AML-193 (cell line): ENCODE results near the gene VWCE.

Experiments
- DNase-seq, 2 experiments: peaks; one replicate each; lab custom pipeline; 2025; lab: John Stamatoyannopoulos, UW

The VWCE gene

GRCh38 chr11:61294717-61295595, at the start of gene VWCE:
VWCE (minus strand) TSS chr11:61295316; CDS start chr11:61295037, 279 bp downstream.
- peak; percentile 22 to 30 for DNase-seq

DNA sequence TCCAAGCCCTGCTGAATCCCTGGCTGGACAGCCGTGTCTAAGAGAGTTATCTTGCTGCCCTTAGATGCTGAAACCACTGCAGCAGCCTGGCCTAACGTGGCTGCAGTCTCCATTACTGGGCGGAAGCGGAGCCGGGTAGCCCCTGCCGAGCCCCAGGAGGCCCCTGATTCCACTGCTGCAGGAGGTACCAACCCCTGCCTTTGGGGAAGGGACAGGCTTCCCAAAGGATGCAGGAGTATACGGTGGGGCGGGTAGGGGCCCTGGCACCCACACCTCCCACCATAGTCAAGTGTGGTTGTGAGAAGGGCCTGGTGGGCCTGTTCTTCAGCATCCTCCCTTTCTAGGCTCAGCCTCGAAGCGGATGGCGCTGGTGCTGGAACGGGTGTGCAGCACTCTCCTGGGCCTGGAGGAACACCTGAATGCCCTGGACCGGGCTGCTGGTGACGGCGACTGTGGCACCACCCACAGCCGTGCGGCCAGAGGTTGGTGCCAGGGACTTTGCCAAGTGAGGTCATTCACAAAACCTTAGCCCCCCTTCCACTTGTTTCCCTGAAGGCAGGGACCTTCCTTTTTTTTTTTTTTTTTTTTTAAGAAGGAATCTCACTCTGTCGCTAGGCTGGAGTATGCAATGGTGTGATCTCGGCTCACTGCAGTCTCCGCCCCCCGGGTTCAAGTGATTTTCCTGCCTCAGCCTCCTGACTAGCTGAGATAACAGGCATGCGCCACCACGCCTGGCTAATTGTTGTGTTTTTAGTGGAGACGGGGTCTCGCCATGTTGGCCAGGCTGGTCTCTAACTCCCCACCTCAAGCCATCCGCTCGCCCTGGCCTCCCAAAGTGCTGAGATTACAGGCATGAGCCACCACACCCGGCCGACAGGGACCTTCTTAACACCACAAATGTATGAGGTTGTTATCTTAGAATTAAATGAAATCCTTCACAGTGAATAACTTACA, 49.0 kb upstream of the VWCE start:
- no peak for DNase-seq

GRCh38 chr11:61342207-61342803, 47.2 kb upstream of the VWCE start:
- DNase-seq = no peak

- DNase-seq = no peak
Measured at GRCh38 chr11:61341706-61342105, 46.6 kb upstream of the VWCE start.

DNA sequence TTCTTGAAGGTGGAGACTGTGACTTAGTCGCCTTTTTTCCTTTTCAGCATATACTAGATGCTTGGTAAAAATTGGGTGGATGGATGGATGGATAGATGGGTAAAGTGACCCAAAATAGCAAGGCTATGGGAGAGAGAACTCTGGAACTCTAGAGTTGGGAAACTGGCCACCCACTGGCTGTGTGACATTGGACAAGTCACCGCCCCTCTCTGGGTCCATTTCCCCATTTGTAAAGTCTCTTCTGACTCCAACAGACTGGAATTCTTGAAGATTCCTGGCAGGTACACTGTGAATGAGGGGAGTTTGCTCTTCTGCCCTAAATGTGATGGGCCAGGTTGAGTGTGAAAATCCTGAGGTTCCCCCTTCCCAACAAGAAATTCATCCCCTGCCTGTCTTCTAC, 45.9 kb upstream of the VWCE start:
- no peak for DNase-seq

DNA sequence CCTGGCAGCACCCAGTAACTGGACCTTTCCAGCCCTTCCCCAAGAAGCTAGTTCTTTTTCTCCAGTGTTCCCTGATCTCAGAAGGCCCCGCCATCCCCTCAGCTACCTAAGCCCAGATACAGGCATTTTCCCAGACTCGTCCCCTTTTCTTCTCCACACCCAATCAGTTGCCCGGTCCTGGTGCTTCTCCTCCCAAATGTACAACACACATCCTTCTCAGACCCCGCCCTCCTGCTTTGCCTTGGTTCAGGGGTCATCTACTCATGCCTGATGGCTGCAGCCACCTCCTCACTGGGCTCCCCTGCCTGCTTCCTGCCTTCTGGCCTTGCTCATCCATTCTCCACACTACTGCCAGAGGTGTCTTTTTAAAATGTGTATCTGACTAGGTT, 44.4 kb upstream of the VWCE start:
- no peak for DNase-seq

DNA sequence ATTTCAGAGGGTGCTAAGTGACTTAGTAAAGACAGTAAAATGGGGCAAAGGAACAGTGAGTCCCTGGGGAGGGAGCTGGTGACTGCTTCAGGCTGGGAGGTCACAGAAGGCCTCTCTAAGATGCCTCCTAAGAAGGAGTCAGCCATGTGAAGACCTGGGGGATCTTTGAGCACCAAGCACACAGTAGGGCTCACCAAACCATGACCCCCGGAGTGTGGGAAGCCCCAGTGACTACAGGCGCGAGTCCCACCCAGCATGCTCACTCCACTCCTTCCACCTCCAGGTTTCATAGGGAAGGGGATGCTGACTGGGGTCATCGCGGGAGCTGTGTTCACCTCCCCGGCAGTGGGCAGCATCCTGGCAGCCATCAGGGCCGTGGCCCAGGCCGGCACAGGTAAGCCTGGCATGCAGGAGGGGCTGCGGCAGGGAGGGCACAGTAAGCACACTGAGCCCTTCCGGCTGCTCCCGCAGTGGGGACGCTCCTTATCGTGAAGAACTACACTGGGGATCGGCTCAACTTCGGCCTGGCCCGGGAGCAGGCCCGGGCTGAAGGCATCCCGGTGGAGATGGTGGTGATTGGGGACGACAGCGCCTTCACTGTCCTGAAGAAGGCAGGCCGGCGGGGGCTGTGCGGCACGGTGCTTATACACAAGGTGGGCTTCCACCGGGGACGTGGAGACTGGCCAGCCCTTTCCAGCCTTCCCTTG, 43.8 kb upstream of the VWCE start:
- no peak for DNase-seq

DNA sequence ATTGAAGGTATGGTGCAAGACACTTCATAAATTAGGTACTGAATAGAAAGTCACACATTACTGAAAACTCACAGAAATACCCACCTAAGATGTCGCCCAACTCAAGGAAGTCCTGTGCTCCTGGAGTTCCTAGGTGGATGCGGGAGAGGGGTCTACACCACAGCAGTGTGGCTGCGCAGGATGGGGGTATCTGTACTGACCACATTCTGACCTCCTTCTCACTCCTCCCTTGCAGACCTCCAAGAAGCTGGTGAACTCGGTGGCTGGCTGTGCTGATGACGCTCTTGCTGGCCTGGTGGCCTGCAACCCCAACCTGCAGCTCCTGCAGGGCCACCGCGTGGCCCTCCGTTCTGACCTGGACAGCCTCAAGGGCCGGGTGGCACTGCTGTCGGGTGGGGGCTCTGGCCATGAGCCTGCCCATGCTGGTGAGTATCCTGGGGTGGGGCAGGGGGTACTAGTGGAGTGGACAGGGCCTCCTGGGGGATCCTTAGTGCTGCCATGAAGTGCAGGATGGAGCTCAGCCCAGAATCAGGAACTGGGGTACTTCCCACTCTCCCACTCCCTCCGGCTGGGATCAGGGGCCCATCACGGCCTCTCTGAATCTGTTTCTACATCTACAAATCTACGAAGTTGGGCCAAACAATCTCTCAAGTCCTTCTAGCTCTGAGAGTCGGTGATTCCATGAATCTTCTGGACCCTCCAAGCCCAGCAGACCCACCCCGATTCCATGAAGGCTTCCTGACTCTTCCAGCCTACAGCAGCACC, 42.8 kb upstream of the VWCE start:
- no peak for DNase-seq

DNA sequence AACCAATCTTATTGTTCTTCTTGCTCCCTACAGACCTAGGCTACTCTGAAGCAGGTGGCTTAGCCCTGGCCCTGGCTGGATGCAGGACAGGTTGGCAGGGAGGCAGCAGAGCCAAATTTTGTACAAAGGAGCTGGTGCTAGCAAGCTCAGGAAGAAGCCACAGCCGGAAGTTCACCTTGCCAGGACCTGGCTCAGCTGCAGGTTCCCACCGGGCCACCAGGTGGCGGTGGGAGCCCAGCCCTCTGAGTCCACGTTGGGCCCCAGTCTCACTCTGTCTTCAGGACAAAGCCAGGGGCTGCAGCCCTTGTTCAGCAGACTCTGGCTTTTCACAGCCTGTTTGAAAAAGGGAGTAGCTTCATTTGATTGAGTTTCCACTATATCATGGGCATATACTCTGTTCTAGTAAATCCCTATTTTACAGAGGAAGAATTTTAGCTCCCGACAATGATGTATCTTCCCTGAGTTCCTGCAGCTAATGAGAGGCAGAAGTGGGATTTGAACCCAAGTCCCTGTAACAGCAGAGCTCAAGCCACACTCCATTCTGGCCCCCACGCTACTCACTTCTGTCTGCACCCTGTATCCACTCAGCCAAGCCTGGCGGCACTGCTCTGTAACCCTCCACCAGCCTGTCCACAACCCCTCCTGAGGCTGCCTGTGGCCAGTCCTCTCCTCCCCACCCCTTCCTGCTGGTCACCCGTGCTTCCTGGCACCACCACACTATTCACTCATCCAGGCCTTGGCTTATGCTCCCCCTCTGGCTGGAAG, 41.2 kb upstream of the VWCE start:
- peak; percentile 61 to 65 for DNase-seq

GRCh38 chr11:61335355-61335710, 40.2 kb upstream of the VWCE start:
- no peak for DNase-seq

DNA sequence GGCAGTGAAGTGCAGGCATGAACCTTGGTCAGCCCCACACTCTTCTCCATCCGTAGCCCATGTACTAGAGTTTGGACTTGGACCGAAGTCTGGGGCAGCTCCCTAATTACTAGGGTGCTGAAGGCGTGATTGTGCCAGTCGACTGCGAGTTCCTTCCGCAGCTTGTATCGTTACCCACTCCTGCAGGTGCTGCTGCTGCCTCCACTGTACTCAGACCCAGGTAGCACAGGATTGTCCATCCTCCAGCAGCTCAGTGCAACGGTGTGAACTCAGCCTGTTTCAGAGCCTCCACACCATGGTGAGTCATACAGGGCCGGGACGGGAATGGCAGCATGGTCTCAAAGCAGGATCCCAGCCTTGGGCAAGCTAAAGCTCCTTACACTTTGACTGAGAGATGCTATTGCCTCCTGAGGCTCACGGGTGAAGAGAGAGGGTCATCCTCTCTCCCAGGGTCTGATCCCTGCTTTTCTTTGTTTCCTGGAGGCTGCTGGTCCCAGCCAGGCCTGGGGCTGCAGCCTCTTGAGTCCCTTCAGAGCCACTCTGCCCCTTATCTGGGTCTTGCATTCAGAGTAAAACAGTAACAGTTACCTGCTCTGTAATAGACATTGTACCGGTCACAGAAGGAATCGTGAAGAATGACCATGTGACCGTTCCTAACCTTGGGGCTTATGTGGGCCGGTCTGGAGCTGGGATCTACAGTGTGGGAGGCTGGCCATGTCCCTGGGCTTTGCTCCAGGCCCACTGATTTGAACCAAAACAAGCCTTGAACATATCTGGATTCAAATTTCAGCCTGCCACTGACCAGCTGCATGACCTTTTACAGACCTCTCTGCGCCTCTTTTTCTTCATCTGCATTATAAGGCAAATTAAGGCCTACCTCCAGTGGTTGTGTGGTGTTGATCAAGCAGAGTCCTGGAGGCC, 39.6 kb upstream of the VWCE start:
- no peak for DNase-seq

- no peak for DNase-seq
Measured at GRCh38 chr11:61333550-61334433, 38.7 kb upstream of the VWCE start.

- DNase-seq = peak; percentile 70 to 78
Measured at GRCh38 chr11:61332797-61333549, 37.9 kb upstream of the VWCE start, which contains the start of the genes DDB1 and TKFC. DDB1 (minus strand) TSS chr11:61333105; CDS start chr11:61332968, 137 bp downstream. TKFC (plus strand) TSS chr11:61333228; CDS start chr11:61334729, 1,501 bp downstream.

DNA sequence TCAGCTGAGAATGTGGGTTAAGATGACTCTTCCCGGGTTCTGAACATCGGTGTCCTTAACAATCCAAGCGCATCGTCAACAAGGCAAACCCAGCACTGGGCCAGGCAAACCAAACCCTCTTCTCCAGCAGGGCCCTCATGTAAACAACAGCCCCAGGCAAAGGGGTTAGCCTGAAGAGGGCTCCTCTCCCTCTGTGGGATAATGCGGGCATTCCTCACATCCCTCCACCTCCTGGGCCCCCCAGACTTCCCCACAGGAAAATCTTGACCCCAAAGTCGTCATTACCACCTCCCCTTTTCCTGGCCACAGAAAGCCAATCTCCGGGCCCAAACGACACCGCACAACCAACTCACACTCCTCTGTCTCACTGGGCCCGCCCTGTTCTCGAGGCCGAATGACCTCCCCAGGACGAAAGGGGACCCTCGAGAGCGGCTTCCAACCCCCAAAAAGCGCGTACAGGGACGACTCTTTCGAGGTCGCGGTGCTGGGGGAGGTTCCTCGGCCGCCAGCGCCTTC, 37.2 kb upstream of the VWCE start:
- peak in 1 of 2 experiments; percentile 8 for DNase-seq

GRCh38 chr11:61331651-61332050, 36.5 kb upstream of the VWCE start:
- DNase-seq = peak; percentile 60 to 64

DNA sequence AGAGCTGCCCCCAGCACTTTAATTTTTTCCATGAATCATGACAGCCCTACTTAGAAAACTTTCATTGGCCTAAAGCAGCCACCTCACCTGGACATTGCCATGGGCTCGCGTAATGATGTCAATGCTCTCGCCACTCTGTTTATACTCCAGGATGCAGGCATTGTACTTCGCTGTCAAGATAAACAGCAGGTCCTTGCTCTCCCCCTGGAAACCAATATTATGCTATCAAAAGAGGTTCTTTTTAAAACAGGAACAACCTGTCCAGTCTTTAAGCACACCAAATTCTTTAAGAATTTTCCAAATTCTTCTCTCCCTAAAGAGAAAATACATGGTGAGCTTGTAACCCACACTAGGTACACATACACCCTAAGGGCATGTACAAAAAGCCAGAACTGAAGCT, 34.8 kb upstream of the VWCE start:
- DNase-seq = no peak

DNA sequence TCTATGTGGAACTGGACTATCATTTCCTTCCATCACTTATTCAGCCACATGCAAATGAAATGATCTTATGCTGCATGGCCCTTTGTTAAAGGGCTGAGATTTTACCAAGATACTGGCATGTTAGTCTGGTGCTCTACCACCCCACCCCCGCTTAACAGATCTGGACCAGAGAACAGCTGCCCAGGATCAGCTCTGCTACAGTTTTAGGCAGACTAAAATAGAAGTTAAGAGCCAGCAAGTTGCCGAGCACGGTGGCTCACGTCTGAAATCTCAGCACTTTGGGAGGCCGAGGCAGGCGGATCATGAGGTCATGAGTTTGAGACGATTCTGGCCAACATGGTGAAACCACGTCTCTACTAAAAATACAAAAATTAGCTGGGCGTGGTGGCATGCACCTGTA, 33.2 kb upstream of the VWCE start:
- DNase-seq = no peak
